ENCODE data around the gene ADCK2. TPM values are rescaled to one million over a fixed set of nuclear protein-coding genes. Genes with fewer than 3 reads are reported as not detected.
A peak's percentile ranks its signal among the peaks of the same experiment; 100 is the strongest.

Gene ADCK2
- total RNA-seq (2013), result 15.6 TPM
- 10 to 100 TPM in 2 of 3 donors, 1 to 10 TPM in 1; 8.7 to 28.7 (median 18.3) TPM for polyA plus RNA-seq
- 10.0 and 12.9 TPM in 2 replicates for polyA minus RNA-seq
- total RNA-seq, result 6.6 to 30.3 (median 14.6) reads per million in 11 experiments

GRCh38 chr7:140672382-140673062 lies at the start of gene ADCK2:
TSS of gene ADCK2 (plus strand) at chr7:140672945. CDS start at chr7:140673331, 386 bp downstream.
- peak within 1 kb of the TSS; percentile 81 for H3K9ac ChIP-seq (ENCODE audit: insufficient read depth, low read length, poor library complexity, severe bottlenecking)
- peaks cover 0 to 1% of the 10 kb centered on the region in 2 donors for H3K36me3 ChIP-seq (replicated peaks in 1 of 2; ENCODE audit: control insufficient read depth in 1 of 2, insufficient read depth in 2 of 2, low read length in 2 of 2)
- H3K4me2 ChIP-seq (replicated peaks; ENCODE audit: extremely low read depth, low read length, poor library complexity, severe bottlenecking), result peak within 1 kb of the TSS; percentile 87
- H3K4me1 ChIP-seq (ENCODE audit: control insufficient read depth in 1 of 2, insufficient read depth in 2 of 2, low read length in 2 of 2), result peaks cover 42 to 49% of the 10 kb centered on the region in 2 donors
- peak; percentile 15 to 28 (median 21) for DNase-seq
- Mint-ChIP-seq H3K4me3 (peak within 1 kb of the TSS; percentile 88 to 95), H3K4me1 (peaks cover 42% of the 10 kb centered on the region), H3K27ac (peak within 1 kb of the TSS in 6 of 7 donors; percentile 19 to 89 (median 78)), H3K9me3 (peaks cover 0 to 4% (median 0%) of the 10 kb centered on the region in 7 donors), H3K27me3 (ENCODE audit: low read depth in 3 of 3) (peaks cover 2 to 5% (median 3%) of the 10 kb centered on the region in 3 donors), H3K36me3 (peaks cover 3 to 6% of the 10 kb centered on the region in 2 donors)
- no peaks in the 10 kb centered on the region for H3K27me3 ChIP-seq (ENCODE audit: control insufficient read depth in 2 of 2, insufficient read depth in 2 of 2, low read length in 2 of 2)
- intact Hi-C loops (cut with micrococcal nuclease), result no loop called here
- no peak for TF ChIP-seq CTCF (IDR thresholded peaks at IDR 0.05)
- peak within 1 kb of the TSS; percentile 86 for H2AFZ ChIP-seq (ENCODE audit: insufficient read depth, low read depth, low read length, poor library complexity, severe bottlenecking)
- H3K27ac ChIP-seq (ENCODE audit: low read depth in 1 of 2, low read length in 2 of 2), result peak within 1 kb of the TSS in 1 of 2 donors; percentile 66
- no peaks in the 10 kb centered on the region for H4K20me1 ChIP-seq (ENCODE audit: insufficient read depth, low read length)
- H3K9me3 ChIP-seq (replicated peaks in 1 of 2; ENCODE audit: control insufficient read depth in 1 of 2, insufficient read depth in 1 of 2, low read length in 2 of 2), result no peaks in the 10 kb centered on the region
- H3K79me2 ChIP-seq (ENCODE audit: insufficient read depth, low read length), result peaks cover 7% of the 10 kb centered on the region
- peak within 1 kb of the TSS; percentile 60 to 77 (median 62) for H3K4me3 ChIP-seq (replicated peaks in 1 of 3; ENCODE audit: low read depth in 2 of 3, low read length in 3 of 3)
- WGBS (ENCODE audit: insufficient coverage), result under 1% methylated on average over 15 of the region's 41 CpGs

- no peak overlapping the region for H3K27ac ChIP-seq (ENCODE audit: low read depth in 1 of 2, low read length in 2 of 2)
- H3K27me3 ChIP-seq (ENCODE audit: control insufficient read depth in 2 of 2, insufficient read depth in 2 of 2, low read length in 2 of 2), result peaks cover 0 to 1% of the 10 kb centered on the region in 2 donors
- H3K27me3 Mint-ChIP-seq (ENCODE audit: low read depth in 3 of 3), result peaks cover 5 to 12% (median 7%) of the 10 kb centered on the region in 3 donors
- intact Hi-C loops (cut with micrococcal nuclease), result no loop called here
- H3K4me3 Mint-ChIP-seq, result no peak overlapping the region
- no peaks in the 10 kb centered on the region for H3K9me3 ChIP-seq (replicated peaks in 1 of 2; ENCODE audit: control insufficient read depth in 1 of 2, insufficient read depth in 1 of 2, low read length in 2 of 2)
- peak overlapping the region in 1 of 7 donors; percentile 7 for H3K27ac Mint-ChIP-seq
- H3K79me2 ChIP-seq (ENCODE audit: insufficient read depth, low read length), result no peaks in the 10 kb centered on the region
- no peaks in the 10 kb centered on the region for H4K20me1 ChIP-seq (ENCODE audit: insufficient read depth, low read length)
- no peak for DNase-seq
- no peak overlapping the region for H3K9ac ChIP-seq (ENCODE audit: insufficient read depth, low read length, poor library complexity, severe bottlenecking)
- peaks cover 0 to 2% (median 0%) of the 10 kb centered on the region in 7 donors for H3K9me3 Mint-ChIP-seq
- WGBS (ENCODE audit: insufficient coverage), result no CpG with 5 or more reads among the region's 6 CpGs
- TF ChIP-seq CTCF (IDR thresholded peaks at IDR 0.05), result no peak
- H3K4me3 ChIP-seq (replicated peaks in 1 of 3; ENCODE audit: low read depth in 2 of 3, low read length in 3 of 3), result no peak overlapping the region
- H3K4me1 Mint-ChIP-seq, result peaks cover 4% of the 10 kb centered on the region
- no peak overlapping the region for H3K4me2 ChIP-seq (replicated peaks; ENCODE audit: extremely low read depth, low read length, poor library complexity, severe bottlenecking)
- H2AFZ ChIP-seq (ENCODE audit: insufficient read depth, low read depth, low read length, poor library complexity, severe bottlenecking), result no peak overlapping the region
- H3K4me1 ChIP-seq (ENCODE audit: control insufficient read depth in 1 of 2, insufficient read depth in 2 of 2, low read length in 2 of 2), result no peaks in the 10 kb centered on the region
- H3K36me3 Mint-ChIP-seq, result no peaks in the 10 kb centered on the region
- H3K36me3 ChIP-seq (replicated peaks in 1 of 2; ENCODE audit: control insufficient read depth in 1 of 2, insufficient read depth in 2 of 2, low read length in 2 of 2), result no peaks in the 10 kb centered on the region
These were observed 48.8 kb upstream of the ADCK2 start for GRCh38 chr7:140623980-140624379.
